ENCODE data around the gene ADCY6. TPM values are rescaled to one million over a fixed set of nuclear protein-coding genes. Genes with fewer than 3 reads are reported as not detected.

Gene ADCY6
- total and polyA plus RNA-seq, 2 of the 4 experiments (the other 2 are of a cell fraction): 18.5 to 34.4 TPM

DNA sequence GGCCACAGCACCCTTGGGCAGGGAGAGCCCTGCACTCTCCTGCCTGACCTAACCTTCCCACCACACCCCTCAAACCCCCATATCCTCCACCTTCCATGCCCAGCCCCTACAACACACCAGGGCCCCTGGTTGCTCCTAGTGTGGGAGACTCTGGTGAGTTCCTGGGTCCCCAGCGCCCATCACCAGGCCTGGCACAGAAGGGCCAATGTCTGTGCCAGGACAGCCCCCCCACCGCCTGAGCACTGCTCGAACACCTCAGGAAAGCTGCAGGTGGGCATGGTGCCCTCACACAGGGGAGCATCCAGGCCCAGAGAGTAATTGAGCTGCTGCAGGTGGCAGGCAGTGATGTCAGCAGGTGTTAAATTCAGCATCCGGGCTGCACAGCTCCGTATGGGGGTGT, 15.2 kb downstream of the ADCY6 start:
- no peaks in the 10 kb centered on the region for H4K20me1 ChIP-seq (ENCODE audit: insufficient read depth, low read length)
- H3K18ac ChIP-seq (ENCODE audit: low read depth, low read length): no peak overlapping the region
- H3K27ac ChIP-seq (ENCODE audit: insufficient read depth, low read length): no peak overlapping the region
- H4K91ac ChIP-seq (ENCODE audit: insufficient read depth, low read depth, low read length): no peak overlapping the region
- no peak overlapping the region for H2BK20ac ChIP-seq (ENCODE audit: low read depth, low read length)
- H3K79me1 ChIP-seq (ENCODE audit: low read depth in 1 of 2, low read length in 2 of 2): peaks cover 8 to 12% of the 10 kb centered on the region in 2 experiments
- DNase-seq (no peak), ATAC-seq (ENCODE audit: low read depth) (no peak)
- H3K36me3 ChIP-seq (ENCODE audit: control insufficient read depth, insufficient read depth, low read length): peaks cover 74% of the 10 kb centered on the region
- no peaks in the 10 kb centered on the region for H3K9me3 ChIP-seq (ENCODE audit: control insufficient read depth, insufficient read depth, low read length)
- ChIA-PET POLR2A (ENCODE audit: unreplicated experiment) (no interaction called here), CTCF (no interaction called here)
- no peaks in the 10 kb centered on the region; the same call in 1 of the 2 replicates for H3K9me1 ChIP-seq (ENCODE audit: insufficient read depth, low read length)
- no peak overlapping the region for H2BK15ac ChIP-seq (ENCODE audit: low read depth, low read length)
- no peaks in the 10 kb centered on the region for H3K4me1 ChIP-seq (ENCODE audit: control insufficient read depth, insufficient read depth, low read length)
- no peak overlapping the region for H3K9ac ChIP-seq (ENCODE audit: low read depth, low read length)
- intact Hi-C loops (cut with micrococcal nuclease): no loop called here
- H3K14ac ChIP-seq (replicated peaks; ENCODE audit: low read depth, low read length): no peak overlapping the region
- no peak overlapping the region for H4K8ac ChIP-seq (ENCODE audit: low read depth in 2 of 2, low read length in 2 of 2)
- BruUV-seq (replicated peaks): no TSS peak
- H3K4ac ChIP-seq (ENCODE audit: low read depth, low read length): no peak overlapping the region
- no peak overlapping the region for H2AFZ ChIP-seq (replicated peaks; ENCODE audit: low read length, poor library complexity)
- dilution Hi-C loops (cut with HindIII; ENCODE audit: low sequenced_read_pairs, unreplicated experiment): no loop called here
- no peak overlapping the region for H3K23ac ChIP-seq (ENCODE audit: low read depth, low read length)
- no peak overlapping the region for H3K4me2 ChIP-seq (ENCODE audit: low read depth, low read length)
- H2BK5ac ChIP-seq (ENCODE audit: low read depth, low read length, poor library complexity, severe bottlenecking): no peak overlapping the region
- H3K56ac ChIP-seq (ENCODE audit: extremely low read depth, insufficient read depth, low read length): no peak overlapping the region
- WGBS, 2 experiments (ENCODE audit: extremely low coverage in 2 of 2, insufficient read length in 1 of 2): 92% methylated on average over 2 of the region's 5 CpGs; no CpG with 5 or more reads in 1 of the 2 experiments
- in situ Hi-C loops (cut with MboI; ENCODE audit: low sequenced_read_pairs): no loop called here
- H2AK5ac ChIP-seq (ENCODE audit: low read depth, low read length): no peak overlapping the region
- TF ChIP-seq FOS (IDR thresholded peaks at IDR 0.05; ENCODE audit: low read depth, low read length): no peak
- no peak for TF ChIP-seq POLR2A (IDR thresholded peaks at IDR 0.05; ENCODE audit: low read depth, low read length)
- no peak for TF ChIP-seq RAD21 (IDR thresholded peaks at IDR 0.05; ENCODE audit: low read length)
- TF ChIP-seq, protein P1, sequence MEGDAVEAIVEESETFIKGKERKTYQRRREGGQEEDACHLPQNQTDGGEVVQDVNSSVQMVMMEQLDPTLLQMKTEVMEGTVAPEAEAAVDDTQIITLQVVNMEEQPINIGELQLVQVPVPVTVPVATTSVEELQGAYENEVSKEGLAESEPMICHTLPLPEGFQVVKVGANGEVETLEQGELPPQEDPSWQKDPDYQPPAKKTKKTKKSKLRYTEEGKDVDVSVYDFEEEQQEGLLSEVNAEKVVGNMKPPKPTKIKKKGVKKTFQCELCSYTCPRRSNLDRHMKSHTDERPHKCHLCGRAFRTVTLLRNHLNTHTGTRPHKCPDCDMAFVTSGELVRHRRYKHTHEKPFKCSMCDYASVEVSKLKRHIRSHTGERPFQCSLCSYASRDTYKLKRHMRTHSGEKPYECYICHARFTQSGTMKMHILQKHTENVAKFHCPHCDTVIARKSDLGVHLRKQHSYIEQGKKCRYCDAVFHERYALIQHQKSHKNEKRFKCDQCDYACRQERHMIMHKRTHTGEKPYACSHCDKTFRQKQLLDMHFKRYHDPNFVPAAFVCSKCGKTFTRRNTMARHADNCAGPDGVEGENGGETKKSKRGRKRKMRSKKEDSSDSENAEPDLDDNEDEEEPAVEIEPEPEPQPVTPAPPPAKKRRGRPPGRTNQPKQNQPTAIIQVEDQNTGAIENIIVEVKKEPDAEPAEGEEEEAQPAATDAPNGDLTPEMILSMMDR (conservative IDR thresholded peaks at IDR 0.05; ENCODE audit: low read depth, low read length): no peak
- TF ChIP-seq, protein P2, sequence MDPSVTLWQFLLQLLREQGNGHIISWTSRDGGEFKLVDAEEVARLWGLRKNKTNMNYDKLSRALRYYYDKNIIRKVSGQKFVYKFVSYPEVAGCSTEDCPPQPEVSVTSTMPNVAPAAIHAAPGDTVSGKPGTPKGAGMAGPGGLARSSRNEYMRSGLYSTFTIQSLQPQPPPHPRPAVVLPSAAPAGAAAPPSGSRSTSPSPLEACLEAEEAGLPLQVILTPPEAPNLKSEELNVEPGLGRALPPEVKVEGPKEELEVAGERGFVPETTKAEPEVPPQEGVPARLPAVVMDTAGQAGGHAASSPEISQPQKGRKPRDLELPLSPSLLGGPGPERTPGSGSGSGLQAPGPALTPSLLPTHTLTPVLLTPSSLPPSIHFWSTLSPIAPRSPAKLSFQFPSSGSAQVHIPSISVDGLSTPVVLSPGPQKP (IDR thresholded peaks at IDR 0.05; ENCODE audit: borderline replicate concordance, low read depth, low read length): no peak
- no peak for TF ChIP-seq MAZ (IDR thresholded peaks at IDR 0.05; ENCODE audit: borderline replicate concordance, low read depth, low read length)
- no peak for TF ChIP-seq BHLHE40 (IDR thresholded peaks at IDR 0.05; ENCODE audit: low read depth, low read length)
- H3K4me3 ChIP-seq (ENCODE audit: insufficient read depth, low read depth, low read length): no peak overlapping the region
- H4K5ac ChIP-seq (ENCODE audit: low read depth, low read length): no peak overlapping the region
- H2AK9ac ChIP-seq (replicated peaks; ENCODE audit: low read depth, low read length, poor library complexity): no peak overlapping the region
- H2BK120ac ChIP-seq (ENCODE audit: low read depth, low read length): no peak overlapping the region
- no peaks in the 10 kb centered on the region for H3K27me3 ChIP-seq (ENCODE audit: control insufficient read depth, insufficient read depth, low read length)

All from IMR-90 (cell line).